KMS-11 (cell line): ENCODE data around the gene MSI2.
A peak's percentile ranks its signal among the peaks of the same experiment; 100 is the strongest.

ENCODE experiments used
- H2AFZ ChIP-seq: fragments of 200-600 bp; sonication (generic); 2 replicates; pipeline ENCODE4 v1.6.1; 2016; ENCODE audit warnings: antibody characterized with exemption, mixed run types, low read depth
- H3K27ac ChIP-seq: fragments of 200-600 bp; sonication (generic); 2 replicates; pipeline ENCODE4 v1.6.1; 2016; ENCODE audit warnings: mild to moderate bottlenecking, mixed run types
- H3K27me3 ChIP-seq: fragments of 200-600 bp; sonication (generic); 2 replicates; pipeline ENCODE4 v1.6.1; 2017; ENCODE audit warnings: mild to moderate bottlenecking, low read depth, mixed run types, moderate library complexity; ENCODE audit not compliant: insufficient read depth
- H3K36me3 ChIP-seq: fragments of 200-600 bp; sonication (generic); 2 replicates; pipeline ENCODE4 v1.6.1; 2017; ENCODE audit warnings: mild to moderate bottlenecking, mixed run types; ENCODE audit not compliant: insufficient read depth
- H3K4me1 ChIP-seq: fragments of 200-600 bp; sonication (generic); 2 replicates; pipeline ENCODE4 v1.6.1; 2016; ENCODE audit warnings: mild to moderate bottlenecking, low read depth, mixed run types; ENCODE audit not compliant: poor library complexity, severe bottlenecking
- H3K4me2 ChIP-seq: fragments of 200-600 bp; sonication (generic); 2 replicates; pipeline ENCODE4 v1.7.0; 2016; ENCODE audit warnings: mild to moderate bottlenecking, mixed run types
- H3K4me3 ChIP-seq: fragments of 200-600 bp; sonication (generic); IDR thresholded peaks from 2 replicates; pipeline ENCODE4 v1.6.1; 2017; ENCODE audit warnings: low read depth, low read length, mixed read lengths; ENCODE audit not compliant: insufficient read depth
- H3K79me2 ChIP-seq: fragments of 200-600 bp; sonication (generic); 2 replicates; pipeline ENCODE4 v1.6.1; 2016; ENCODE audit warnings: low read depth, mixed run types; ENCODE audit not compliant: insufficient read depth
- H3K9ac ChIP-seq: fragments of 200-600 bp; sonication (generic); 2 replicates; pipeline ENCODE4 v1.6.1; 2016; ENCODE audit warnings: mild to moderate bottlenecking, mixed run types
- H4K20me1 ChIP-seq: fragments of 200-600 bp; sonication (generic); 2 replicates; pipeline ENCODE4 v1.6.1; 2016; ENCODE audit warnings: mild to moderate bottlenecking, mixed run types; ENCODE audit not compliant: insufficient read depth
- TF ChIP-seq, protein P1 (sequence below): fragments of 200-600 bp; sonication (generic); conservative IDR thresholded peaks from 2 replicates; pipeline ENCODE4 v1.6.1; 2017; ENCODE audit warnings: low read depth, mild to moderate bottlenecking, antibody characterized with exemption, low read length, moderate library complexity, mixed read lengths

Gene MSI2

GRCh38 chr17:57341611-57342540 is 85.6 kb downstream of the MSI2 start:
- H3K79me2 ChIP-seq, result peaks cover 77% of the 10 kb centered on the region
- H4K20me1 ChIP-seq, result peaks cover 3% of the 10 kb centered on the region; the same call in 1 of the 2 replicates
- peak overlapping the region; percentile 52; the same call in 1 of the 2 replicates for H3K4me2 ChIP-seq

GRCh38 chr17:57342963-57343589 is 86.8 kb downstream of the MSI2 start:
- Histone ChIP-seq H3K4me1 (peaks cover 79% of the 10 kb centered on the region), H3K9ac (no peak overlapping the region), H3K27ac (no peak overlapping the region), H3K79me2 (peaks cover 65% of the 10 kb centered on the region), H3K27me3 (no peaks in the 10 kb centered on the region), H3K36me3 (peaks cover 4% of the 10 kb centered on the region; the same call in 1 of the 2 replicates), H2AFZ (no peak overlapping the region), H3K4me2 (peak overlapping the region; percentile 52), H4K20me1 (peaks cover 3% of the 10 kb centered on the region; the same call in 1 of the 2 replicates), H3K4me3 (no peak overlapping the region)
- TF ChIP-seq, protein P1, sequence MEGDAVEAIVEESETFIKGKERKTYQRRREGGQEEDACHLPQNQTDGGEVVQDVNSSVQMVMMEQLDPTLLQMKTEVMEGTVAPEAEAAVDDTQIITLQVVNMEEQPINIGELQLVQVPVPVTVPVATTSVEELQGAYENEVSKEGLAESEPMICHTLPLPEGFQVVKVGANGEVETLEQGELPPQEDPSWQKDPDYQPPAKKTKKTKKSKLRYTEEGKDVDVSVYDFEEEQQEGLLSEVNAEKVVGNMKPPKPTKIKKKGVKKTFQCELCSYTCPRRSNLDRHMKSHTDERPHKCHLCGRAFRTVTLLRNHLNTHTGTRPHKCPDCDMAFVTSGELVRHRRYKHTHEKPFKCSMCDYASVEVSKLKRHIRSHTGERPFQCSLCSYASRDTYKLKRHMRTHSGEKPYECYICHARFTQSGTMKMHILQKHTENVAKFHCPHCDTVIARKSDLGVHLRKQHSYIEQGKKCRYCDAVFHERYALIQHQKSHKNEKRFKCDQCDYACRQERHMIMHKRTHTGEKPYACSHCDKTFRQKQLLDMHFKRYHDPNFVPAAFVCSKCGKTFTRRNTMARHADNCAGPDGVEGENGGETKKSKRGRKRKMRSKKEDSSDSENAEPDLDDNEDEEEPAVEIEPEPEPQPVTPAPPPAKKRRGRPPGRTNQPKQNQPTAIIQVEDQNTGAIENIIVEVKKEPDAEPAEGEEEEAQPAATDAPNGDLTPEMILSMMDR, result no peak

More at GRCh38 chr17:57341611-57342540, 85.6 kb downstream of the MSI2 start:
- TF ChIP-seq, protein P1, result no peak
- peaks cover 91% of the 10 kb centered on the region for H3K4me1 ChIP-seq
- H3K27ac ChIP-seq, result no peak overlapping the region
- no peak overlapping the region for H3K4me3 ChIP-seq
- H3K27me3 ChIP-seq, result no peaks in the 10 kb centered on the region
- H2AFZ ChIP-seq, result no peak overlapping the region
- no peak overlapping the region for H3K9ac ChIP-seq
- 0 out of 2 replicates have a peak, but pooled peaks cover 4% of the 10 kb centered on the region for H3K36me3 ChIP-seq

DNA sequence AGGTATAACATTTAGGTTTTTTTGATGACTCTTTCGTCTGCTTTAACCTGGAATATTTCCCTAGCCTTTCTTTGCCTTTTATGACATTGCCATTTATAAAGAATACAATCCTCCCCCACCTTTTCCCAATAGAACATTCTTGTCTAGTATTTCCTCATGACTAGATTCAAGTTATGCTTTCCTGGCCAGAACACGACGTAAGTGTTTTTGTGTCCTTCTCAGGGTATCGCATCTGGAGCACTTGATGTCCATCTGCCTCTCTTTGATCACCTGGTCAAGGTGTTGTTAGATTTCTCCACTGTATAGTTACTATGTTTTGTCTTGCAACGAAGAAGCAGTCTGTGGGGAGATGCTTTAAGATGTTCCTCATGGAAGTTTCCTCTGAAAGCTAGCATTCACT is 87.4 kb downstream of the MSI2 start:
- H3K27me3 ChIP-seq, result no peaks in the 10 kb centered on the region
- H3K27ac ChIP-seq, result no peak overlapping the region
- TF ChIP-seq, protein P1, result no peak
- peaks cover 4% of the 10 kb centered on the region; the same call in 1 of the 2 replicates for H3K36me3 ChIP-seq
- no peak overlapping the region for H3K4me3 ChIP-seq
- H4K20me1 ChIP-seq, result peaks cover 2% of the 10 kb centered on the region; the same call in 1 of the 2 replicates
- no peak overlapping the region for H3K4me2 ChIP-seq
- peaks cover 65% of the 10 kb centered on the region for H3K79me2 ChIP-seq
- H3K4me1 ChIP-seq, result peaks cover 73% of the 10 kb centered on the region
- no peak overlapping the region for H3K9ac ChIP-seq
- no peak overlapping the region for H2AFZ ChIP-seq

DNA sequence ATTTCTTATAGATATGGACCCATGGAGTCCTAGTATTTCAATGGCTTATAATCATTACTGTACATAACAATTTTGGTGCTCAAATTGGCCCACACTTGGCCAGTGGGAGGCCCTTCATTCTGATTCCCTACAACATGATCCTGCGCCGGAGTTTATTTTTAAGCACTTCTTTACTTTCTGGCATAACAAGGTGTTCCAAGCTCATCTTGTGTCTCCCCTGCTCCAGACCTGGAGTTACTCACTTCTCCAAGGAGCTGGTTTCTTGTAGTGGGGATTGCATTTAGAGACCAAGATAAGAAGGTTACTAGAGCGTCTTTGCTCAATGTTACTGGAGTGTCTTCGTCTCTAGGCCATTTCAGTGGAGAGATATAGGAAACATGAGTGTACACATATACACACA is 87.9 kb downstream of the MSI2 start:
- H3K79me2 ChIP-seq, result peaks cover 63% of the 10 kb centered on the region

More for the DNA sequence above, 87.9 kb downstream of the MSI2 start:
- Histone ChIP-seq H3K4me3 (no peak overlapping the region), H2AFZ (no peak overlapping the region), H3K4me2 (no peak overlapping the region), H3K9ac (no peak overlapping the region), H4K20me1 (no peaks in the 10 kb centered on the region), H3K36me3 (peaks cover 4% of the 10 kb centered on the region; the same call in 1 of the 2 replicates), H3K27ac (no peak overlapping the region), H3K27me3 (no peaks in the 10 kb centered on the region), H3K4me1 (peaks cover 68% of the 10 kb centered on the region)
- TF ChIP-seq, protein P1, result no peak
